A549 (cell line): Measurements from ENCODE around the gene STXBP6. TPM values are rescaled to one million over a fixed set of nuclear protein-coding genes. Genes with fewer than 3 reads are reported as not detected.

Source experiments
- ATAC-seq, 2 experiments: fragments of 200-7000 bp in 1 of 2; fragments of >200 bp in 1 of 2; cut with Nextera tagmentation in 1 of 2; cut with Tn5 transposase in 1 of 2; 3 replicates each; pipeline versions ENCODE4 v1.8.0 to v1.9.1; 2018 to 2020; ENCODE audit warnings: mild to moderate bottlenecking in 1 of 2, moderate library complexity in 1 of 2
- CTCF ChIA-PET: fragments of 300-600 bp; sonication (Branson Sonifier 250); formaldehyde crosslinking; extraction: SDS; loops from one replicate; lab custom pipeline; 2021; ENCODE audit warnings: antibody characterized with exemption, inconsistent platforms; lab: Yijun Ruan, JAX
- POLR2A ChIA-PET: fragments of 350-600 bp; formaldehyde crosslinking; extraction: SDS; loops from one replicate; lab custom pipeline; 2021; ENCODE audit warnings: antibody characterized with exemption, inconsistent platforms; lab: Yijun Ruan, JAX
- DNase-seq, 2 experiments: peaks; one replicate each; pipeline versions ENCODE4 v3.0.0 to v3.0.0-alpha.2; 2011 to 2016; ENCODE audit warnings: low read depth in 1 of 2, low spot score in 1 of 2
- FAIRE-seq: peaks from 2 replicates; lab custom pipeline; 2011; peaks lifted over from hg19 to GRCh38; lab: Jason Lieb, UNC
- H3K27ac ChIP-seq, 2 experiments: fragments of >200 bp; sonication (Bioruptor Twin); formaldehyde crosslinking; 3 replicates each; pipeline ENCODE4 v1.5.1; 2016 to 2017
- H3K4me1 ChIP-seq: fragments of >200 bp; sonication (Bioruptor Twin); formaldehyde crosslinking; 3 replicates; pipeline ENCODE4 v1.6.1; 2016
- H3K4me2 ChIP-seq: fragments of >200 bp; sonication (Bioruptor Twin); formaldehyde crosslinking; 3 replicates; pipeline ENCODE4 v1.6.1; 2016
- H3K4me3 ChIP-seq: fragments of >200 bp; sonication (Bioruptor Twin); formaldehyde crosslinking; 3 replicates; pipeline ENCODE4 v1.5.1; 2016
- H3K9me3 ChIP-seq: fragments of >200 bp; sonication (Bioruptor Twin); formaldehyde crosslinking; 3 replicates; pipeline ENCODE4 v1.6.1; 2016
- BHLHE40 ChIP-seq: IDR thresholded peaks from 2 replicates; pipeline ENCODE4 v1.6.1; 2012; ENCODE audit warnings: low read depth, low read length, inconsistent platforms
- E2F6 ChIP-seq: IDR thresholded peaks from 2 replicates; pipeline ENCODE4 v1.6.1; 2012; ENCODE audit warnings: low read depth, borderline replicate concordance
- EHF ChIP-seq: fragments of 250-450 bp; sonication (Bioruptor Pico); IDR thresholded peaks from 2 replicates; pipeline ENCODE4 v1.5.0; 2020; ENCODE audit warnings: mild to moderate bottlenecking
- FOXS1 ChIP-seq: fragments of 250-450 bp; sonication (Bioruptor Pico); IDR thresholded peaks from 2 replicates; pipeline ENCODE4 v1.5.0; 2020; ENCODE audit warnings: mild to moderate bottlenecking, moderate library complexity
- GATA3 ChIP-seq: IDR thresholded peaks from 2 replicates; pipeline ENCODE4 v1.6.1; 2012; ENCODE audit warnings: borderline replicate concordance
- HMGXB4 ChIP-seq: fragments of 250-450 bp; sonication (Bioruptor Pico); IDR thresholded peaks from 2 replicates; pipeline ENCODE4 v1.5.0; 2021; ENCODE audit warnings: mild to moderate bottlenecking, moderate library complexity, borderline replicate concordance
- HOXA7 ChIP-seq: fragments of 250-450 bp; sonication (Bioruptor Pico); IDR thresholded peaks from 2 replicates; pipeline ENCODE4 v1.5.0; 2020; ENCODE audit warnings: mild to moderate bottlenecking, moderate library complexity
- HOXB5 ChIP-seq: fragments of 250-450 bp; sonication (Bioruptor Pico); IDR thresholded peaks from 2 replicates; pipeline ENCODE4 v1.5.0; 2020; ENCODE audit warnings: mild to moderate bottlenecking, moderate library complexity
- JUNB ChIP-seq: fragments of >200 bp; sonication (Bioruptor Twin); formaldehyde crosslinking; IDR thresholded peaks from 2 replicates; pipeline ENCODE4 v1.6.1; 2016
- KDM1A ChIP-seq: fragments of 200-600 bp; sonication (generic); IDR thresholded peaks from 2 replicates; pipeline ENCODE4 v1.6.1; 2016; ENCODE audit warnings: low read depth, mild to moderate bottlenecking
- KDM5A ChIP-seq: fragments of 200-600 bp; sonication (generic); IDR thresholded peaks from 2 replicates; pipeline ENCODE4 v1.6.1; 2016; ENCODE audit warnings: antibody characterized with exemption, mild to moderate bottlenecking
- MAZ ChIP-seq: fragments of 150-350 bp; IDR thresholded peaks from 2 replicates; pipeline ENCODE4 v1.6.1; 2014; ENCODE audit warnings: antibody characterized with exemption, low read depth, low read length, borderline replicate concordance
- MYC ChIP-seq: IDR thresholded peaks from 2 replicates; pipeline ENCODE4 v1.6.1; 2012; ENCODE audit warnings: mild to moderate bottlenecking, inconsistent platforms, low read length, improper control_type of control experiment, borderline replicate concordance
- NFE2L2 ChIP-seq: fragments of 150-350 bp; conservative IDR thresholded peaks from 2 replicates; pipeline ENCODE4 v1.6.1; 2014; ENCODE audit warnings: low read length
- PBX3 ChIP-seq: IDR thresholded peaks from 2 replicates; pipeline ENCODE4 v1.6.1; 2012
- PHF8 ChIP-seq: fragments of 200-600 bp; sonication (generic); IDR thresholded peaks from 2 replicates; pipeline ENCODE4 v1.6.1; 2016; ENCODE audit warnings: low read depth, mild to moderate bottlenecking, antibody characterized with exemption, moderate library complexity, borderline replicate concordance
- POLR2A ChIP-seq: IDR thresholded peaks from 2 replicates; pipeline ENCODE4 v1.6.1; 2012; ENCODE audit warnings: mild to moderate bottlenecking, low read length
- POLR2AphosphoS2 ChIP-seq: conservative IDR thresholded peaks from 2 replicates; pipeline ENCODE4 v1.6.1; 2012; ENCODE audit warnings: low read length, improper control_type of control experiment, inconsistent platforms
- RFX5 ChIP-seq: fragments of 450-650 bp; IDR thresholded peaks from 2 replicates; pipeline ENCODE4 v1.7.1; 2014; ENCODE audit warnings: antibody characterized with exemption, mild to moderate bottlenecking, moderate library complexity
- RNF2 ChIP-seq: fragments of 200-600 bp; sonication (generic); IDR thresholded peaks from 2 replicates; pipeline ENCODE4 v1.6.1; 2016; ENCODE audit warnings: low read depth, mild to moderate bottlenecking, antibody characterized with exemption, moderate library complexity, borderline replicate concordance
- SREBF2 ChIP-seq: fragments of 450-650 bp; IDR thresholded peaks from 2 replicates; pipeline ENCODE4 v1.6.1; 2014; ENCODE audit warnings: mild to moderate bottlenecking, moderate library complexity
- ZFP36 ChIP-seq: fragments of 450-650 bp; IDR thresholded peaks from 2 replicates; pipeline ENCODE4 v1.6.1; 2014; ENCODE audit warnings: borderline replicate concordance; ENCODE audit not compliant: partially characterized antibody
- WGBS: methylation state at CpG from one replicate; pipeline ENCODE4 v1.1.6; 2017; ENCODE audit errors: missing lambda C conversion rate; 5-methylcytosine and 5-hydroxymethylcytosine counted together
- polyA plus RNA-seq, 4 experiments: library from polyadenylated mRNA; depleted of rRNA in 3 of 4; stranded (reverse); fragments of >200 nt; fragmentation: RNase III in 1 of 4; extraction: RNeasy Plus Mini Kit Qiagen cat#74134 plus additional on column Dnase treatment in 1 of 4; gene quantifications; 2 replicates in 3 of 4; 3 replicates in 1 of 4; pipeline ENCODE4 v1.2.3, GENCODE V29; 2011 to 2017
- TF ChIP-seq, protein P1 (sequence below): fragments of 150-350 bp; IDR thresholded peaks from 2 replicates; pipeline ENCODE4 v1.6.1; 2014; ENCODE audit warnings: low read depth, mild to moderate bottlenecking, low read length

Gene STXBP6
- polyA plus RNA-seq, 2 of the 4 experiments (the other 2 are of a cell fraction): 1.7 to 6.3 TPM

- TF ChIP-seq POLR2AphosphoS2: no peak
- TF ChIP-seq MAZ: no peak
- TF ChIP-seq KDM5A: no peak
- TF ChIP-seq, all 56 proteins: peak for 0
These were observed 30.7 kb upstream of the STXBP6 start (continued) for GRCh38 chr14:25080682-25081081.

DNA sequence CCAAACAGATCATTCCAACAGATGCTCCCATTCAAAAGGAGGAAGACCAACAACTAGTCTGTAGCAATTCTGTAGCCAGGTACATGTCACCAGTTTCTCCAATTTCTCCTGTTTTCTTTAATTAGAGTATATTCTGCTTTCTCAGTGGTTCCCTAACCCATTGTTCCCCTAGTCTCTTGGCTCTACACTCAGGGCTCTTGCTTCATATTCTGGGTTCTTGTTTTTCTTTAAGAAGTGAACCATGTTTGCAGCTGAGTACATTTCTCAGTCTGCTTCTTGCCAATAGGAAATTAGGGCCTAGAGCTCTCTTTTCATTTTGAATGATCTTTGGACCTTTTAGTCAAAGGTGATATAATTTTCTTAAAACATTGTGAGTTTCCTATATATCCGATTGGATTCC, 29.4 kb upstream of the STXBP6 start:
- Histone ChIP-seq H3K9me3 (no peaks in the 10 kb centered on the region), H3K27ac (no peak overlapping the region), H3K4me3 (no peak overlapping the region), H3K4me2 (no peak overlapping the region), H3K4me1 (no peaks in the 10 kb centered on the region)
- 76% methylated on average over 1 of the region's 1 CpG for WGBS
- DNase-seq (no peak), FAIRE-seq (no peak), ATAC-seq (no peak)
- TF ChIP-seq POLR2AphosphoS2: no peak
- no peak for TF ChIP-seq GATA3
- TF ChIP-seq HMGXB4 (CRISPR knock-in tag): no peak
- TF ChIP-seq, protein P1, sequence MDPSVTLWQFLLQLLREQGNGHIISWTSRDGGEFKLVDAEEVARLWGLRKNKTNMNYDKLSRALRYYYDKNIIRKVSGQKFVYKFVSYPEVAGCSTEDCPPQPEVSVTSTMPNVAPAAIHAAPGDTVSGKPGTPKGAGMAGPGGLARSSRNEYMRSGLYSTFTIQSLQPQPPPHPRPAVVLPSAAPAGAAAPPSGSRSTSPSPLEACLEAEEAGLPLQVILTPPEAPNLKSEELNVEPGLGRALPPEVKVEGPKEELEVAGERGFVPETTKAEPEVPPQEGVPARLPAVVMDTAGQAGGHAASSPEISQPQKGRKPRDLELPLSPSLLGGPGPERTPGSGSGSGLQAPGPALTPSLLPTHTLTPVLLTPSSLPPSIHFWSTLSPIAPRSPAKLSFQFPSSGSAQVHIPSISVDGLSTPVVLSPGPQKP: no peak
- TF ChIP-seq ZFP36: no peak
- TF ChIP-seq MYC: no peak
- POLR2A ChIA-PET: no interaction called here
- CTCF ChIA-PET: no interaction called here

GRCh38 chr14:25074099-25074685, 24.2 kb upstream of the STXBP6 start:
- CTCF ChIA-PET: no interaction called here
- H3K4me3 ChIP-seq: no peak overlapping the region
- WGBS: 5% methylated on average over 4 of the region's 4 CpGs
- FAIRE-seq (no peak), ATAC-seq (no peak), DNase-seq (no peak)
- TF ChIP-seq HOXB5 (CRISPR knock-in tag): no peak
- H3K27ac ChIP-seq: no peak overlapping the region
- H3K4me1 ChIP-seq: no peaks in the 10 kb centered on the region
- no peaks in the 10 kb centered on the region for H3K9me3 ChIP-seq
- no peak overlapping the region for H3K4me2 ChIP-seq
- POLR2A ChIA-PET: no interaction called here

DNA sequence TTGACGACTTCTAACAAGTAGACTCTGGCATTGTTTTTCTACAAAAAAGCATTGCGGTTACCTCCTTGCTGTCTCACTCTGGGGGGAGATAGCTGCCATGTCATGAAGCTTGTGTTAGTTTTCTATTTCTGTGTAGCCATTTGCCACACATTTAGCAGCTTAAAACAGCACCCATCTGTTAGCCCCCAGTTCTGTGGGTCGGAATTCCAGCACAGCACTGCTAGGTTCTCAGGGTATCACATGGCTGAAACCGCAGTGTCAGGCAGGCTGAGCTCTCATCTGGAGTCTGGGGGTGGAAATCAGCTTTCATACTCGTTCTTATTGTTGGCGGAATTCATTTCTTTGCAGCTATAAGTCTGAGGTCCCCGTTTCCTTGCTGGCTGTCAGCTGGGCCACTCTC, 19.9 kb upstream of the STXBP6 start:
- ATAC-seq: no peak
- Histone ChIP-seq H3K4me3 (no peak overlapping the region), H3K4me1 (no peaks in the 10 kb centered on the region), H3K9me3 (no peaks in the 10 kb centered on the region), H3K4me2 (no peak overlapping the region), H3K27ac (no peak overlapping the region)
- ChIA-PET POLR2A (no interaction called here), CTCF (interaction anchor here (1.2 kb wide), 1 partner anchor 63 kb away, joined by 4 read pairs; no protein-coding TSS in a partner anchor)
- FAIRE-seq: no peak
- 34% methylated on average over 7 of the region's 7 CpGs for WGBS
- no peak for DNase-seq
- TF ChIP-seq E2F6 (no peak), POLR2A (no peak), ZFP36 (no peak), JUNB (no peak), FOXS1 (CRISPR knock-in tag) (no peak), RNF2 (no peak), NFE2L2 (no peak), PBX3 (no peak), HOXA7 (CRISPR knock-in tag) (no peak), EHF (CRISPR knock-in tag) (no peak), SREBF2 (no peak), MAZ (no peak), BHLHE40 (no peak), GATA3 (no peak), PHF8 (no peak), RFX5 (no peak), KDM1A (no peak)
